IMR-90 (cell line): Measurements from ENCODE around the gene IDH3G.

Experiments used
- BHLHE40 ChIP-seq: fragments of 150-350 bp; IDR thresholded peaks from 2 replicates; pipeline ENCODE4 v1.6.1; 2016; ENCODE audit warnings: mild to moderate bottlenecking, low read depth, low read length
- CEBPB ChIP-seq: IDR thresholded peaks from 2 replicates; pipeline ENCODE4 v1.6.1; 2012; ENCODE audit warnings: low read depth, low read length, improper control_type of control experiment
- CTCF ChIP-seq: conservative IDR thresholded peaks from 2 replicates; pipeline ENCODE4 v1.5.1; 2012; ENCODE audit warnings: mild to moderate bottlenecking, low read depth, low read length, improper control_type of control experiment
- ELK1 ChIP-seq: fragments of 150-350 bp; IDR thresholded peaks from 2 replicates; pipeline ENCODE4 v1.6.1; 2016; ENCODE audit warnings: low read depth, mild to moderate bottlenecking, low read length, moderate library complexity, borderline replicate concordance
- FOS ChIP-seq: fragments of 150-350 bp; IDR thresholded peaks from 2 replicates; pipeline ENCODE4 v1.6.1; 2016; ENCODE audit warnings: low read depth, low read length
- MAZ ChIP-seq: IDR thresholded peaks from 2 replicates; pipeline ENCODE4 v1.6.1; 2012; ENCODE audit warnings: low read depth, mild to moderate bottlenecking, low read length, improper control_type of control experiment, moderate library complexity, borderline replicate concordance
- POLR2A ChIP-seq: IDR thresholded peaks from 2 replicates; pipeline ENCODE4 v1.6.1; 2012; ENCODE audit warnings: mild to moderate bottlenecking, low read depth, low read length
- RAD21 ChIP-seq: IDR thresholded peaks from 2 replicates; pipeline ENCODE4 v1.6.1; 2012; ENCODE audit warnings: low read length, improper control_type of control experiment
- RFX5 ChIP-seq: IDR thresholded peaks from 2 replicates; pipeline ENCODE4 v1.8.0; 2012; ENCODE audit warnings: low read depth, mild to moderate bottlenecking, low read length, moderate library complexity
- SMC3 ChIP-seq: fragments of 150-350 bp; IDR thresholded peaks from 2 replicates; pipeline ENCODE4 v1.6.1; 2016; ENCODE audit warnings: low read depth, mild to moderate bottlenecking, antibody characterized with exemption, low read length, moderate library complexity

- TF ChIP-seq BHLHE40 (no peak), CEBPB (no peak), CTCF (no peak), RAD21 (no peak), POLR2A (no peak), SMC3 (no peak), FOS (no peak), MAZ (no peak), RFX5 (no peak), ELK1 (no peak)
Observed at GRCh38 chrX:153819384-153820040, 25.3 kb upstream of the IDH3G start.
